Measurements from ENCODE around the gene SLC35C1. TPM values are rescaled to one million over a fixed set of nuclear protein-coding genes. Genes with fewer than 3 reads are reported as not detected.

SLC35C1 gene
- total and polyA plus RNA-seq, 2 of the 13 experiments (the other 11 are each of a cell fraction or from before 2014, with no cell fraction given) = 2.9 to 7.0 TPM

DNA sequence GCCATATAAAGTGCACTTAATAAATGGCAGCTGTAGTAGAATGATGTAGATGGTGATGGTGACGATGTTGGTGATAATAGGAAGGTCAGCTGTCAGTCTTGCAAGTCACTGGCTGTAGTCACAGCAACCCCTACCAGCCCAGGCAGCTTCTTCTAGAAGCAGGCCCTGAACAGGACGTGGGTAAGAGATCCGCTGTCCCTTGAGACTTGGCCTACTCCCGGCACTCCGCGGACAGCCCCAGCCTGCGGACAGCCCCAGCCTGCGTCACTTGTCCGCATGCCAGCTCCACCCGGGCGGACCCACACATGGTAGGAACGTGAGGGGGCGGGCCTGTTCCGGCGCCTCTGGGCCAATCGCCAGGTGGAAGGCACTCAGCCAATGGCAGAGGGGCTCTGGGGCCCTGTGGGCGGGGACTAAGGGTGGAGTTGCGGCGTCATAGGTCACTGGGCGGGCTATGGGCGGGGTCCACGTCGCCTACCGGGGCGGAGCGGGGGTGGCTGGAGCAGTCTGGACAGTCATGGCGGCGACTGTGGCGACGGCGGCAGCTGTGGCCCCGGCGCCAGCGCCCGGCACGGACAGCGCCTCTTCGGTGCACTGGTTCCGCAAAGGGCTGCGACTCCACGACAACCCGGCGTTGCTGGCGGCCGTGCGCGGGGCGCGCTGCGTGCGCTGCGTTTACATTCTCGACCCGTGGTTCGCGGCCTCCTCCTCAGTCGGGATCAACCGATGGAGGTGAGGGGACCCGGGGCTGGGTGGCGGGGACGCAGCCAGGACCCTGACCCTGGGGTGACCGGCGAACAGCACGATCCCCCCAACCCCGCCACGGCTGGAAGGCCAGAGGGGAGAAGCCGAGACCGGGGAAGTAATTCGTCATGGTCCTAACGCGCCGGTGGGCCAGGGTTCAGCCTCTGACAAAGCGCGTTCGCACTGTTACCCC, 42.3 kb downstream of the SLC35C1 start, which contains the start of gene CRY2 (continued):
- TF ChIP-seq, protein P1, sequence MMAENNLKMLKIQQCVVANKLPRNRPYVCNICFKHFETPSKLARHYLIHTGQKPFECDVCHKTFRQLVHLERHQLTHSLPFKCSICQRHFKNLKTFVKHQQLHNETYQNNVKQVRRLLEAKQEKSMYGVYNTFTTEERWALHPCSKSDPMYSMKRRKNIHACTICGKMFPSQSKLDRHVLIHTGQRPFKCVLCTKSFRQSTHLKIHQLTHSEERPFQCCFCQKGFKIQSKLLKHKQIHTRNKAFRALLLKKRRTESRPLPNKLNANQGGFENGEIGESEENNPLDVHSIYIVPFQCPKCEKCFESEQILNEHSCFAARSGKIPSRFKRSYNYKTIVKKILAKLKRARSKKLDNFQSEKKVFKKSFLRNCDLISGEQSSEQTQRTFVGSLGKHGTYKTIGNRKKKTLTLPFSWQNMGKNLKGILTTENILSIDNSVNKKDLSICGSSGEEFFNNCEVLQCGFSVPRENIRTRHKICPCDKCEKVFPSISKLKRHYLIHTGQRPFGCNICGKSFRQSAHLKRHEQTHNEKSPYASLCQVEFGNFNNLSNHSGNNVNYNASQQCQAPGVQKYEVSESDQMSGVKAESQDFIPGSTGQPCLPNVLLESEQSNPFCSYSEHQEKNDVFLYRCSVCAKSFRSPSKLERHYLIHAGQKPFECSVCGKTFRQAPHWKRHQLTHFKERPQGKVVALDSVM (CRISPR knock-in tag; IDR thresholded peaks at IDR 0.05) = no peak
- TF ChIP-seq KLF11 (CRISPR knock-in tag; IDR thresholded peaks at IDR 0.05) = no peak
- no peak for TF ChIP-seq MTF1 (CRISPR knock-in tag; IDR thresholded peaks at IDR 0.05)
- peak; percentile 79 for TF ChIP-seq ASH2L (IDR thresholded peaks at IDR 0.05; ENCODE audit: insufficient read length, low read depth, low read length)
- peak; percentile 58; the same call in 1 of the 2 replicates for TF ChIP-seq RXRA (CRISPR knock-in tag; IDR thresholded peaks at IDR 0.05)
- no peak for TF ChIP-seq CHD4 (IDR thresholded peaks at IDR 0.05; ENCODE audit: borderline replicate concordance, low read length)
- TF ChIP-seq AGO2 (optimal IDR thresholded peaks at IDR 0.05; ENCODE audit: low read depth, low read length) = peak; percentile 38
- TF ChIP-seq, protein P2, sequence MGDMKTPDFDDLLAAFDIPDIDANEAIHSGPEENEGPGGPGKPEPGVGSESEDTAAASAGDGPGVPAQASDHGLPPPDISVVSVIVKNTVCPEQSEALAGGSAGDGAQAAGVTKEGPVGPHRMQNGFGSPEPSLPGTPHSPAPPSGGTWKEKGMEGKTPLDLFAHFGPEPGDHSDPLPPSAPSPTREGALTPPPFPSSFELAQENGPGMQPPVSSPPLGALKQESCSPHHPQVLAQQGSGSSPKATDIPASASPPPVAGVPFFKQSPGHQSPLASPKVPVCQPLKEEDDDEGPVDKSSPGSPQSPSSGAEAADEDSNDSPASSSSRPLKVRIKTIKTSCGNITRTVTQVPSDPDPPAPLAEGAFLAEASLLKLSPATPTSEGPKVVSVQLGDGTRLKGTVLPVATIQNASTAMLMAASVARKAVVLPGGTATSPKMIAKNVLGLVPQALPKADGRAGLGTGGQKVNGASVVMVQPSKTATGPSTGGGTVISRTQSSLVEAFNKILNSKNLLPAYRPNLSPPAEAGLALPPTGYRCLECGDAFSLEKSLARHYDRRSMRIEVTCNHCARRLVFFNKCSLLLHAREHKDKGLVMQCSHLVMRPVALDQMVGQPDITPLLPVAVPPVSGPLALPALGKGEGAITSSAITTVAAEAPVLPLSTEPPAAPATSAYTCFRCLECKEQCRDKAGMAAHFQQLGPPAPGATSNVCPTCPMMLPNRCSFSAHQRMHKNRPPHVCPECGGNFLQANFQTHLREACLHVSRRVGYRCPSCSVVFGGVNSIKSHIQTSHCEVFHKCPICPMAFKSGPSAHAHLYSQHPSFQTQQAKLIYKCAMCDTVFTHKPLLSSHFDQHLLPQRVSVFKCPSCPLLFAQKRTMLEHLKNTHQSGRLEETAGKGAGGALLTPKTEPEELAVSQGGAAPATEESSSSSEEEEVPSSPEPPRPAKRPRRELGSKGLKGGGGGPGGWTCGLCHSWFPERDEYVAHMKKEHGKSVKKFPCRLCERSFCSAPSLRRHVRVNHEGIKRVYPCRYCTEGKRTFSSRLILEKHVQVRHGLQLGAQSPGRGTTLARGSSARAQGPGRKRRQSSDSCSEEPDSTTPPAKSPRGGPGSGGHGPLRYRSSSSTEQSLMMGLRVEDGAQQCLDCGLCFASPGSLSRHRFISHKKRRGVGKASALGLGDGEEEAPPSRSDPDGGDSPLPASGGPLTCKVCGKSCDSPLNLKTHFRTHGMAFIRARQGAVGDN (CRISPR knock-in tag; IDR thresholded peaks at IDR 0.05) = peak; percentile 94
- TF ChIP-seq TBP (CRISPR knock-in tag; IDR thresholded peaks at IDR 0.05) = no peak
- TF ChIP-seq EED (CRISPR knock-in tag; IDR thresholded peaks at IDR 0.05) = peak; percentile 90; the same call in 1 of the 2 replicates
- TF ChIP-seq, protein P3, sequence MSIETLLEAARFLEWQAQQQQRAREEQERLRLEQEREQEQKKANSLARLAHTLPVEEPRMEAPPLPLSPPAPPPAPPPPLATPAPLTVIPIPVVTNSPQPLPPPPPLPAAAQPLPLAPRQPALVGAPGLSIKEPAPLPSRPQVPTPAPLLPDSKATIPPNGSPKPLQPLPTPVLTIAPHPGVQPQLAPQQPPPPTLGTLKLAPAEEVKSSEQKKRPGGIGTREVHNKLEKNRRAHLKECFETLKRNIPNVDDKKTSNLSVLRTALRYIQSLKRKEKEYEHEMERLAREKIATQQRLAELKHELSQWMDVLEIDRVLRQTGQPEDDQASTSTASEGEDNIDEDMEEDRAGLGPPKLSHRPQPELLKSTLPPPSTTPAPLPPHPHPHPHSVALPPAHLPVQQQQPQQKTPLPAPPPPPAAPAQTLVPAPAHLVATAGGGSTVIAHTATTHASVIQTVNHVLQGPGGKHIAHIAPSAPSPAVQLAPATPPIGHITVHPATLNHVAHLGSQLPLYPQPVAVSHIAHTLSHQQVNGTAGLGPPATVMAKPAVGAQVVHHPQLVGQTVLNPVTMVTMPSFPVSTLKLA (IDR thresholded peaks at IDR 0.05) = peak; percentile 98
- 0 out of 2 replicates have a peak, but pooled peaks have one; percentile 52 for TF ChIP-seq ZNF234 (CRISPR knock-in tag; conservative IDR thresholded peaks at IDR 0.05)
- peak; percentile 42; the same call in 1 of the 2 replicates for TF ChIP-seq ZNF556 (CRISPR knock-in tag; IDR thresholded peaks at IDR 0.05; ENCODE audit: borderline replicate concordance)
- no peak for TF ChIP-seq PRPF4 (IDR thresholded peaks at IDR 0.05; ENCODE audit: low read depth, low read length, poor library complexity, severe bottlenecking)
- TF ChIP-seq HNRNPL (IDR thresholded peaks at IDR 0.05; ENCODE audit: low read depth, low read length) = no peak
- peak; percentile 40; the same call in 1 of the 2 replicates for TF ChIP-seq SP1 (IDR thresholded peaks at IDR 0.05)
- peak; percentile 97 for TF ChIP-seq SP1 (CRISPR knock-in tag; IDR thresholded peaks at IDR 0.05)
- no peak for TF ChIP-seq ZNF75D (CRISPR knock-in tag; IDR thresholded peaks at IDR 0.05; ENCODE audit: borderline replicate concordance)
- TF ChIP-seq KAT8 (CRISPR knock-in tag; IDR thresholded peaks at IDR 0.05) = peak; percentile 58; the same call in 1 of the 2 replicates
- TF ChIP-seq HIVEP1 (CRISPR knock-in tag; IDR thresholded peaks at IDR 0.05) = peak; percentile 72; the same call in 1 of the 2 replicates

Data from HepG2 (cell line).